ENCODE measurements around the gene MITD1. TPM values are rescaled to one million over a fixed set of nuclear protein-coding genes. Genes with fewer than 3 reads are reported as not detected.

Gene MITD1
- total RNA-seq, 2 donors from 2014 or later, result 39.2 to 47.3 TPM

- no peaks in the 10 kb centered on the region for H3K9me3 ChIP-seq (ENCODE audit: control insufficient read depth, low read length)
Measured at GRCh38 chr2:99171377-99172140, 9.3 kb downstream of the MITD1 start.

GRCh38 chr2:99169534-99169933 is 11.3 kb downstream of the MITD1 start:
- no peaks in the 10 kb centered on the region for H3K9me3 Mint-ChIP-seq
- WGBS, 2 experiments (ENCODE audit: insufficient coverage in 1 of 2, insufficient read length in 1 of 2), result 80 to 90% methylated on average over 1 of the region's 1 CpG
- H3K4me1 Mint-ChIP-seq, result no peaks in the 10 kb centered on the region
- DNase-seq, result no peak
- Histone ChIP-seq H3K36me3 (ENCODE audit: control insufficient read depth, insufficient read depth, low read length) (peaks cover 68% of the 10 kb centered on the region), H3K27me3 (ENCODE audit: control insufficient read depth, insufficient read depth, low read length, poor library complexity, severe bottlenecking) (no peaks in the 10 kb centered on the region), H3K9me3 (ENCODE audit: control insufficient read depth, low read length) (no peaks in the 10 kb centered on the region), H3K4me1 (ENCODE audit: control insufficient read depth, insufficient read depth, low read length) (peaks cover 4% of the 10 kb centered on the region), H3K27ac (ENCODE audit: low read depth, low read length) (no peak overlapping the region), H3K4me3 (ENCODE audit: low read length) (no peak overlapping the region), H3K9ac (ENCODE audit: extremely low read depth, low read length, poor library complexity, severe bottlenecking) (no peak overlapping the region)
- no peaks in the 10 kb centered on the region for H3K27me3 Mint-ChIP-seq (ENCODE audit: insufficient read depth)
- peaks cover 43% of the 10 kb centered on the region for H3K36me3 Mint-ChIP-seq (ENCODE audit: low read depth)
- H3K27ac Mint-ChIP-seq, result no peak overlapping the region
- no peak for TF ChIP-seq CTCF (conservative IDR thresholded peaks at IDR 0.05)
- no peak overlapping the region for H3K4me3 Mint-ChIP-seq

More at GRCh38 chr2:99171377-99172140, 9.3 kb downstream of the MITD1 start:
- Histone ChIP-seq H3K36me3 (ENCODE audit: control insufficient read depth, insufficient read depth, low read length) (peaks cover 61% of the 10 kb centered on the region), H3K4me3 (ENCODE audit: low read length) (no peak overlapping the region), H3K27ac (ENCODE audit: low read depth, low read length) (no peak overlapping the region), H3K9ac (ENCODE audit: extremely low read depth, low read length, poor library complexity, severe bottlenecking) (no peak overlapping the region), H3K27me3 (ENCODE audit: control insufficient read depth, insufficient read depth, low read length, poor library complexity, severe bottlenecking) (no peaks in the 10 kb centered on the region), H3K4me1 (ENCODE audit: control insufficient read depth, insufficient read depth, low read length) (no peaks in the 10 kb centered on the region)
- 94% methylated on average over 7 of the region's 8 CpGs; no CpG with 5 or more reads in 1 of the 2 experiments for WGBS, 2 experiments (ENCODE audit: insufficient coverage in 1 of 2, insufficient read length in 1 of 2)
- Mint-ChIP-seq H3K27ac (no peak overlapping the region), H3K36me3 (ENCODE audit: low read depth) (peaks cover 34% of the 10 kb centered on the region), H3K4me3 (no peak overlapping the region), H3K4me1 (no peaks in the 10 kb centered on the region), H3K27me3 (ENCODE audit: insufficient read depth) (no peaks in the 10 kb centered on the region), H3K9me3 (no peaks in the 10 kb centered on the region)
- no peak for DNase-seq
- TF ChIP-seq CTCF (conservative IDR thresholded peaks at IDR 0.05), result no peak

GRCh38 chr2:99166218-99166617 is 14.6 kb downstream of the MITD1 start:
- Histone ChIP-seq H3K27ac (ENCODE audit: low read depth, low read length) (no peak overlapping the region), H3K4me1 (ENCODE audit: control insufficient read depth, insufficient read depth, low read length) (peaks cover 4% of the 10 kb centered on the region), H3K9ac (ENCODE audit: extremely low read depth, low read length, poor library complexity, severe bottlenecking) (no peak overlapping the region), H3K9me3 (ENCODE audit: control insufficient read depth, low read length) (no peaks in the 10 kb centered on the region), H3K27me3 (ENCODE audit: control insufficient read depth, insufficient read depth, low read length, poor library complexity, severe bottlenecking) (no peaks in the 10 kb centered on the region), H3K36me3 (ENCODE audit: control insufficient read depth, insufficient read depth, low read length) (peaks cover 61% of the 10 kb centered on the region), H3K4me3 (ENCODE audit: low read length) (no peak overlapping the region)
- H3K9me3 Mint-ChIP-seq, result no peaks in the 10 kb centered on the region
- H3K4me1 Mint-ChIP-seq, result no peaks in the 10 kb centered on the region
- no peaks in the 10 kb centered on the region for H3K27me3 Mint-ChIP-seq (ENCODE audit: insufficient read depth)
- 90 to 92% methylated on average over 4 to 5 of the region's 5 CpGs for WGBS, 2 experiments (ENCODE audit: insufficient coverage in 1 of 2, insufficient read length in 1 of 2)
- H3K4me3 Mint-ChIP-seq, result no peak overlapping the region
- DNase-seq, result no peak
- peaks cover 43% of the 10 kb centered on the region for H3K36me3 Mint-ChIP-seq (ENCODE audit: low read depth)
- H3K27ac Mint-ChIP-seq, result no peak overlapping the region
- no peak for TF ChIP-seq CTCF (conservative IDR thresholded peaks at IDR 0.05)
